AG04450 (cell line): Measurements from ENCODE around the gene SIX3. TPM values are rescaled to one million over a fixed set of nuclear protein-coding genes. Genes with fewer than 3 reads are reported as not detected.

ENCODE experiments used
- CTCF ChIA-PET: fragments of 300-600, 350-600 bp; formaldehyde crosslinking; extraction: SDS; loops from one replicate; lab custom pipeline; 2022; ENCODE audit warnings: antibody characterized with exemption, inconsistent platforms; lab: Charles Lee
- POLR2A ChIA-PET: fragments of 350-600 bp; formaldehyde crosslinking; extraction: SDS; loops from one replicate; lab custom pipeline; 2021; ENCODE audit warnings: antibody characterized with exemption, inconsistent platforms; lab: Yijun Ruan, JAX
- DNase-seq: peaks from one replicate; pipeline ENCODE4 v3.0.0-alpha.2; 2011; ENCODE audit warnings: low read depth, low spot score
- H3K27ac ChIP-seq: one replicate; pipeline ENCODE4 v1.5.1; 2012; ENCODE audit warnings: low read depth, low read length, control low read depth
- H3K27me3 ChIP-seq: one replicate; pipeline ENCODE4 v1.6.0; 2012; ENCODE audit warnings: low read length; ENCODE audit not compliant: control insufficient read depth, insufficient read depth
- H3K4me3 ChIP-seq: 2 replicates; pipeline ENCODE4 v1.5.1; 2011; ENCODE audit warnings: mild to moderate bottlenecking, low read depth, low read length, control low read depth
- H3K9me3 ChIP-seq: 2 replicates; pipeline ENCODE4 v1.5.1; 2012; ENCODE audit warnings: low read length; ENCODE audit not compliant: control insufficient read depth, insufficient read depth
- polyA plus RNA-seq: library from polyadenylated mRNA; depleted of rRNA; stranded (reverse); fragments of >200 nt; gene quantifications from 2 replicates; pipeline ENCODE4 v1.2.3, GENCODE V29; 2011
- TF ChIP-seq, protein P1 (sequence below): IDR thresholded peaks from 2 replicates; pipeline ENCODE4 v1.5.1; 2011; ENCODE audit warnings: low read depth, low read length, control low read depth, inconsistent platforms

The SIX3 gene
- polyA plus RNA-seq, 1 experiment, result not detected

DNA sequence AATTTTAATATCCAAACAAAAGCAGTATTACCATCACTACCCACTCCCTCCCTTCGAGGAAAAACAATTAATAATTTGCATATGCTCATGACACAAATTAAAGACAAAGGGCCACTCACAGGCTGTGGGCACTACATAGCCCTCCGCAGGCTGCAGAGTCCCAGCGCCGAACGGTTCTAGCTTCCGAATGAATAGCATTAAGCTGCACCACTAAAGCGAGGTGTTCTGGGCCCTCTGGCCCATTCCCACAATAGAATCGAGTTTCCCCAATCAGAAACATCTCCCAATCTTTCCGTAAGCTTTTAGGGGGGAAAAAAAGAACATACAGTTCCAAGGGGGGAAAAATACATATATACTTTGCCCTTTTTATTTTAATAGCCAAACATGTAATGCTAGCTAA, 14.5 kb upstream of the SIX3 start:
- POLR2A ChIA-PET, result interaction anchor here (1.0 kb wide), 1 partner anchor 13 kb away, joined by 3 read pairs; no protein-coding TSS in a partner anchor
- no peak overlapping the region for H3K4me3 ChIP-seq
- CTCF ChIA-PET, result interaction anchor here (0.6 to 0.9 kb wide), 3 partner anchors 25 to 448 kb away, joined by 3 read pairs; no protein-coding TSS in a partner anchor
- H3K9me3 ChIP-seq, result no peaks in the 10 kb centered on the region; the same call in 1 of the 2 replicates
- TF ChIP-seq, protein P1, sequence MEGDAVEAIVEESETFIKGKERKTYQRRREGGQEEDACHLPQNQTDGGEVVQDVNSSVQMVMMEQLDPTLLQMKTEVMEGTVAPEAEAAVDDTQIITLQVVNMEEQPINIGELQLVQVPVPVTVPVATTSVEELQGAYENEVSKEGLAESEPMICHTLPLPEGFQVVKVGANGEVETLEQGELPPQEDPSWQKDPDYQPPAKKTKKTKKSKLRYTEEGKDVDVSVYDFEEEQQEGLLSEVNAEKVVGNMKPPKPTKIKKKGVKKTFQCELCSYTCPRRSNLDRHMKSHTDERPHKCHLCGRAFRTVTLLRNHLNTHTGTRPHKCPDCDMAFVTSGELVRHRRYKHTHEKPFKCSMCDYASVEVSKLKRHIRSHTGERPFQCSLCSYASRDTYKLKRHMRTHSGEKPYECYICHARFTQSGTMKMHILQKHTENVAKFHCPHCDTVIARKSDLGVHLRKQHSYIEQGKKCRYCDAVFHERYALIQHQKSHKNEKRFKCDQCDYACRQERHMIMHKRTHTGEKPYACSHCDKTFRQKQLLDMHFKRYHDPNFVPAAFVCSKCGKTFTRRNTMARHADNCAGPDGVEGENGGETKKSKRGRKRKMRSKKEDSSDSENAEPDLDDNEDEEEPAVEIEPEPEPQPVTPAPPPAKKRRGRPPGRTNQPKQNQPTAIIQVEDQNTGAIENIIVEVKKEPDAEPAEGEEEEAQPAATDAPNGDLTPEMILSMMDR, result no peak
- peaks cover 77% of the 10 kb centered on the region for H3K27me3 ChIP-seq
- H3K27ac ChIP-seq, result no peak overlapping the region
- no peak for DNase-seq

DNA sequence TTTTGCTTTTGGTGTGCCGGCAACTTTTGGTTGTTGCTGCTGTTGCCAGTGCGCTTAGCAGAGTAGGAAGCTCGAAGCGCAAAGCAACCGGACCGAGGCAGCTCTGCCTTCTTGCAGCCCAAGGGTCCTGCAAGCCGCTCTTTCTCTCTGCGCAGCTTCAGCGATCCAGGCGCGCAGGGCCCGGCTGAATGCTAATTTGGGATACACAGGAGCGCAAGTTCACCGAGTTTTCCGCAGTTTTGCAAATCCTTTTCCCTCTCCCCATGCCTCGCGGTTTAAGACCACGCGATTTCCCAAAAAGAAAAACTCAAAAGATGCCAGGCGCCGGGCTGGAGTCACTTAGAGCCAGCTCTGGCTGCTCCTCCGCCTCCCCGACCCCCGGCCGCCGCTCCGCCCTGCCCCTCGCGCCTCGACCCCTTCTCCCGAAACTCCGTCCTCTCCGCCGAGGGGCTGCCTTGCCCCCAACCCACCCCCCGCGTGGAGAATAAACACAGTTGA, 13.5 kb upstream of the SIX3 start:
- no peak overlapping the region for H3K27ac ChIP-seq
- ChIA-PET POLR2A (no interaction called here), CTCF (no interaction called here)
- TF ChIP-seq, protein P1, result no peak
- DNase-seq, result no peak
- peaks cover 85% of the 10 kb centered on the region for H3K27me3 ChIP-seq
- no peak overlapping the region for H3K4me3 ChIP-seq
- H3K9me3 ChIP-seq, result peaks cover 6% of the 10 kb centered on the region; the same call in 1 of the 2 replicates

DNA sequence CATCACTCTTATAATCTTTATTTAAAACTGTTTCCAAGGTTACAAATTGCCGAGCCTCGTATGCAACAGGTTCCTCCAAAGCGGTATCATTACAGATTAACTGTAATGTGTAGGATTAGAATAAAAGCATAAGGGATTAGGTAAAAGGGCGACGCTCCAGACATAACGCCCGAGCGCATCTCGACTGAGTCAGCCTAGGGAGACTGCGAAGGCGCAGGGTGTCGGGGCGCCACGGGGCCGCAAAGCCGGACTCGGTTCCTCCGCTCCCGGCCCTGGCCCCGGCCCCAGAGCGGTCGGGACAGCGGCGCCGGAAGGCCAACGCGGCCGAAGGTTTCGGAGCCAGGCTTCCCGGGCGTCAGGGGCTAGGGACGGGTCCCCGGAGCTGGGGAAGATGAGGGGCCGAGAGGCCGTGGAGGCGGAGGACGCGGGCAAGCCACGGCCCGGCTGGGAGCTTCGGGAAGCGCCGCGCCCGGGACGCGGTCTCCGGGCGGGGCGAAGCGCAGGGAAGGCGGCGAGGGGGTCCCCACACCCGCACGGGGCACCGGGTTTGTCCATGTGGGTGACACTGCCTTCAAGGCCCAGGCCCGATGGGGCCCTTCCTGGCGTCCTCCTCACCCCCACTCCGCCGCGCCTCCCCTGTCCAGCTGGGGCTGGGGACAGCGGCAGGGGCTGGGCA, 12.9 kb upstream of the SIX3 start:
- Histone ChIP-seq H3K9me3 (peaks cover 6% of the 10 kb centered on the region; the same call in 1 of the 2 replicates), H3K27ac (no peak overlapping the region), H3K4me3 (no peak overlapping the region), H3K27me3 (peaks cover 86% of the 10 kb centered on the region)
- ChIA-PET POLR2A (no interaction called here), CTCF (no interaction called here)
- DNase-seq, result no peak
- TF ChIP-seq, protein P1, result no peak

DNA sequence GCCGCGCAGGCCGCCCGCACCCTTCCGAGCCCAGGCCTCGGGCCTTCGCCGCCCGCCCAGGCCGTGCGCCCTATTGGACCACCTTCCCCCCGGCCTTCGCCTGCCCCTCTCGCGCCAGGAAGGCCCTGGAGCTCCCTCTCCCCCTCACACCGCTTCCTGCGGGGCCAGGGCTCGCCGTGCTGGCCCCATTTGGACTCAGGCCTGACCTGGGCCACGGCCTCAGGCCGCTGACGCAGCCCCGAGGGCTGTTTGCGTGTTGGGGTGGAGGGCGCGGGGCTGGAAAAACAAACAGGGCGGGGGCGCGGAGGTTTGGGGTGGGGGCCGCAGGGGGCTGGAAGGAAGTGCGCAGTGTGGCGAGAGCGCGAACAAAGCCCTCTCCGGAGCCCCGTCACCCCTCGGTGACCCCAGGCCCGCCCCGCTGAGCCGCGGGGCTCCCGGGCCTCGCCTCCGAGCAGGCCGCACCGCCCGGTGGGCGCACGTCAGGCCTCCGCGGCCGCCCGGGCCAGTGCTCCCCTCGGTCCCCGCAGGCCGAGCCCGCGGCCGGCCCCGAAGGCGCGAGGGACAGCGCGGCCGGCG, 12.3 kb upstream of the SIX3 start:
- H3K9me3 ChIP-seq, result peaks cover 6% of the 10 kb centered on the region; the same call in 1 of the 2 replicates
- H3K4me3 ChIP-seq, result no peak overlapping the region
- no peak for DNase-seq
- POLR2A ChIA-PET, result no interaction called here
- CTCF ChIA-PET, result no interaction called here
- TF ChIP-seq, protein P1, result no peak
- H3K27ac ChIP-seq, result no peak overlapping the region
- H3K27me3 ChIP-seq, result peaks cover 88% of the 10 kb centered on the region
